Keratinocyte (primary cell): ENCODE results near the gene SERPINA10. TPM values are rescaled to one million over a fixed set of nuclear protein-coding genes. Genes with fewer than 3 reads are reported as not detected.

Experiments used
- DNase-seq: peaks from one replicate; pipeline ENCODE4 v3.0.0-alpha.2; 2011; ENCODE audit warnings: low read depth, missing footprints, low spot score
- FAIRE-seq: peaks from 2 replicates; lab custom pipeline; 2011; peaks lifted over from hg19 to GRCh38; lab: Jason Lieb, UNC
- H2AFZ ChIP-seq: 2 replicates; pipeline ENCODE4 v1.6.0; 2012; ENCODE audit warnings: low read length, control low read depth, inconsistent platforms; ENCODE audit not compliant: control insufficient read depth
- H3K27ac ChIP-seq: 2 replicates; pipeline ENCODE4 v1.5.1; 2011; ENCODE audit warnings: low read length; ENCODE audit not compliant: control insufficient read depth, insufficient read depth
- H3K27me3 ChIP-seq: 3 replicates; pipeline ENCODE4 v1.6.0; 2011; ENCODE audit warnings: low read length; ENCODE audit not compliant: control insufficient read depth, insufficient read depth; ENCODE audit errors: extremely low read depth
- H3K36me3 ChIP-seq, 2 experiments: 2 replicates in 1 of 2; 3 replicates in 1 of 2; pipeline ENCODE4 v1.5.1; 2011; ENCODE audit warnings: low read length in 2 of 2, mild to moderate bottlenecking in 1 of 2; ENCODE audit not compliant: control insufficient read depth in 2 of 2, insufficient read depth in 2 of 2; ENCODE audit errors: extremely low read depth in 1 of 2
- H3K4me1 ChIP-seq: 3 replicates; pipeline ENCODE4 v1.5.1; 2011; ENCODE audit warnings: low read length; ENCODE audit not compliant: control insufficient read depth, insufficient read depth; ENCODE audit errors: extremely low read depth
- H3K4me2 ChIP-seq: 3 replicates; pipeline ENCODE4 v1.6.0; 2011; ENCODE audit warnings: low read depth, low read length; ENCODE audit not compliant: control insufficient read depth, insufficient read depth; ENCODE audit errors: extremely low read depth
- H3K4me3 ChIP-seq, 3 experiments: fragments of 200-600 bp in 1 of 3; sonication (generic) in 1 of 3; 2 replicates in 2 of 3; 3 replicates in 1 of 3; pipeline ENCODE4 v1.5.1; 2011 to 2016; ENCODE audit warnings: low read length in 3 of 3, mild to moderate bottlenecking in 3 of 3, control low read depth in 2 of 3, inconsistent platforms in 1 of 3, low read depth in 1 of 3, mixed read lengths in 1 of 3, mixed run types in 1 of 3, moderate library complexity in 1 of 3; ENCODE audit not compliant: control insufficient read depth in 2 of 3, insufficient read depth in 2 of 3; ENCODE audit errors: extremely low read depth in 1 of 3
- H3K79me2 ChIP-seq: 2 replicates; pipeline ENCODE4 v1.6.0; 2012; ENCODE audit warnings: low read length; ENCODE audit not compliant: control insufficient read depth, insufficient read depth
- H3K9ac ChIP-seq: 3 replicates; pipeline ENCODE4 v1.6.0; 2011; ENCODE audit warnings: low read length; ENCODE audit not compliant: control insufficient read depth, insufficient read depth; ENCODE audit errors: extremely low read depth
- H3K9me1 ChIP-seq: 3 replicates; pipeline ENCODE4 v1.6.0; 2011; ENCODE audit warnings: low read length; ENCODE audit not compliant: control insufficient read depth, insufficient read depth; ENCODE audit errors: extremely low read depth
- H3K9me3 ChIP-seq: 2 replicates; pipeline ENCODE4 v1.5.1; 2012; ENCODE audit warnings: low read depth, low read length; ENCODE audit not compliant: control insufficient read depth
- H4K20me1 ChIP-seq: 3 replicates; pipeline ENCODE4 v1.6.0; 2011; ENCODE audit warnings: low read length; ENCODE audit not compliant: control insufficient read depth, insufficient read depth; ENCODE audit errors: extremely low read depth
- CTCF ChIP-seq, 3 experiments: IDR thresholded peaks in 1 of 3; conservative IDR thresholded peaks in 1 of 3; optimal IDR thresholded peaks in 1 of 3; 2 replicates in 2 of 3; 3 replicates in 1 of 3; pipeline versions ENCODE3 to v1.5.1; 2011; ENCODE audit warnings: low read length in 3 of 3, mild to moderate bottlenecking in 3 of 3, moderate library complexity in 2 of 3, control low read depth in 1 of 3, inconsistent platforms in 1 of 3; ENCODE audit not compliant: insufficient read depth in 2 of 3; ENCODE audit errors: extremely low read depth in 1 of 3
- EZH2 ChIP-seq: IDR thresholded peaks from one replicate; pipeline ENCODE4 v1.6.1; 2012; ENCODE audit warnings: inconsistent platforms, mild to moderate bottlenecking, low read length, moderate library complexity
- dilution Hi-C: fragments of 300-500 bp; cut with MboI; formaldehyde crosslinking; loops from one replicate; pipeline ENCODE4 v1.7.0; 2020; ENCODE audit warnings: low sequenced_read_pairs; ENCODE audit not compliant: extremely low pct_ligation_motif_present
- polyA plus RNA-seq, 5 experiments: library from polyadenylated mRNA; depleted of rRNA in 3 of 5; stranded (reverse) in 3 of 5; stranded (forward) in 1 of 5; unstranded in 1 of 5; fragments of >200 nt; gene quantifications; 1 replicate in 1 of 5; 2 replicates in 3 of 5; 3 replicates in 1 of 5; pipeline versions ENCODE4 v1.2.1 to v1.2.3, GENCODE V29; 2011 to 2012; ENCODE audit warnings: missing spikeins in 2 of 5, low read depth in 1 of 5, low replicate concordance in 1 of 5

The SERPINA10 gene
- polyA plus RNA-seq, 1 donor (not counting 4 experiments of a cell fraction or from before 2014, with no cell fraction given), result not detected

- Histone ChIP-seq H4K20me1 (no peaks in the 10 kb centered on the region), H3K79me2 (no peaks in the 10 kb centered on the region), H3K36me3 (no peaks in the 10 kb centered on the region), H3K9me3 (no peaks in the 10 kb centered on the region), H3K9me1 (no peaks in the 10 kb centered on the region), H2AFZ (no peak overlapping the region), H3K4me3 (peak overlapping the region in 1 of 3 experiments; percentile 11), H3K4me1 (peaks cover 29% of the 10 kb centered on the region), H3K9ac (no peak overlapping the region), H3K4me2 (peak overlapping the region; percentile 51), H3K27me3 (peaks cover 4% of the 10 kb centered on the region), H3K27ac (peak overlapping the region; percentile 56)
- TF ChIP-seq EZH2, result no peak
- TF ChIP-seq CTCF (optimal IDR thresholded peaks at IDR 0.05 in 1 of 3, IDR thresholded peaks at IDR 0.05 in 1 of 3, conservative IDR thresholded peaks at IDR 0.05 in 1 of 3; ENCODE audit: extremely low read depth in 1 of 3, insufficient read depth in 2 of 3, low read length in 3 of 3), result no peak
- FAIRE-seq, result no peak
- dilution Hi-C loops, result no loop called here
- DNase-seq, result no peak
Observed at GRCh38 chr14:94341656-94342333, 48.7 kb upstream of the SERPINA10 start.

- H3K9ac ChIP-seq, result no peak overlapping the region
- DNase-seq (no peak), FAIRE-seq (no peak)
- H3K27me3 ChIP-seq, result no peaks in the 10 kb centered on the region
- no peak overlapping the region for H2AFZ ChIP-seq
- no peaks in the 10 kb centered on the region for H3K79me2 ChIP-seq
- H3K4me2 ChIP-seq, result no peak overlapping the region
- peaks cover 26% of the 10 kb centered on the region for H3K4me1 ChIP-seq
- H3K4me3 ChIP-seq, result no peak overlapping the region
- H3K9me3 ChIP-seq, result no peaks in the 10 kb centered on the region
- H3K27ac ChIP-seq, result no peak overlapping the region
- no peaks in the 10 kb centered on the region for H3K9me1 ChIP-seq
- no peak for TF ChIP-seq EZH2
- no peak for TF ChIP-seq CTCF (optimal IDR thresholded peaks at IDR 0.05 in 1 of 3, IDR thresholded peaks at IDR 0.05 in 1 of 3, conservative IDR thresholded peaks at IDR 0.05 in 1 of 3; ENCODE audit: extremely low read depth in 1 of 3, insufficient read depth in 2 of 3, low read length in 3 of 3)
- no peaks in the 10 kb centered on the region for H3K36me3 ChIP-seq
- H4K20me1 ChIP-seq, result no peaks in the 10 kb centered on the region
- dilution Hi-C loops, result no loop called here
Observed at GRCh38 chr14:94340533-94340932, 47.5 kb upstream of the SERPINA10 start.
